HEK293 (cell line): ENCODE results near the gene DCTN4.

Experiments used
- BCL11A ChIP-seq: fragments of 450-650 bp; formaldehyde crosslinking; IDR thresholded peaks from 2 replicates; pipeline ENCODE4 v1.5.1; 2016; ENCODE audit warnings: low read depth, missing biosample characterization, missing genetic modification characterization
- GLI2 ChIP-seq: fragments of 450-650 bp; formaldehyde crosslinking; IDR thresholded peaks from 2 replicates; pipeline ENCODE4; 2017; ENCODE audit warnings: missing biosample characterization, missing genetic modification characterization, low read depth, borderline replicate concordance
- GLIS1 ChIP-seq: fragments of 450-650 bp; formaldehyde crosslinking; IDR thresholded peaks from 2 replicates; pipeline ENCODE4 v1.5.1; 2016; ENCODE audit warnings: missing biosample characterization, missing genetic modification characterization
- HOXA7 ChIP-seq: sonication (generic); formaldehyde crosslinking; IDR thresholded peaks from 2 replicates; pipeline ENCODE4 v1.8.1; 2022; ENCODE audit warnings: missing genetic modification reagents, borderline replicate concordance
- IKZF3 ChIP-seq: fragments of 450-650 bp; IDR thresholded peaks from 2 replicates; pipeline ENCODE4 v1.5.0; 2018; ENCODE audit warnings: missing biosample characterization, mild to moderate bottlenecking, missing genetic modification characterization, moderate library complexity
- KLF16 ChIP-seq: fragments of 450-650 bp; formaldehyde crosslinking; IDR thresholded peaks from 2 replicates; pipeline ENCODE4 v1.5.1; 2017; ENCODE audit warnings: missing biosample characterization, missing genetic modification characterization
- OVOL3 ChIP-seq: fragments of 450-650 bp; formaldehyde crosslinking; IDR thresholded peaks from 2 replicates; pipeline ENCODE4 v1.5.1; 2016; ENCODE audit warnings: missing biosample characterization, missing genetic modification characterization
- RBAK ChIP-seq: fragments of 450-650 bp; formaldehyde crosslinking; IDR thresholded peaks from 2 replicates; pipeline ENCODE4 v1.5.1; 2016; ENCODE audit warnings: missing biosample characterization, missing genetic modification characterization
- WT1 ChIP-seq: fragments of 450-650 bp; formaldehyde crosslinking; IDR thresholded peaks from 2 replicates; pipeline ENCODE4 v1.5.1; 2016; ENCODE audit warnings: missing biosample characterization, missing genetic modification characterization
- ZNF112 ChIP-seq: fragments of 450-650 bp; formaldehyde crosslinking; IDR thresholded peaks from 2 replicates; pipeline ENCODE4 v1.5.0; 2017; ENCODE audit warnings: missing biosample characterization, missing genetic modification characterization
- ZNF184 ChIP-seq: fragments of 450-650 bp; IDR thresholded peaks from 2 replicates; pipeline ENCODE4 v1.5.1; 2018; ENCODE audit warnings: missing biosample characterization, mild to moderate bottlenecking, missing genetic modification characterization
- ZNF24 ChIP-seq: fragments of 450-650 bp; formaldehyde crosslinking; IDR thresholded peaks from 2 replicates; pipeline ENCODE4 v1.5.1; 2016; ENCODE audit warnings: missing biosample characterization, missing genetic modification characterization
- ZNF433 ChIP-seq: fragments of 450-650 bp; formaldehyde crosslinking; IDR thresholded peaks from 2 replicates; pipeline ENCODE4 v1.5.1; 2016; ENCODE audit warnings: missing biosample characterization, missing genetic modification characterization, low read depth
- ZNF449 ChIP-seq: fragments of 450-650 bp; formaldehyde crosslinking; IDR thresholded peaks from 2 replicates; pipeline ENCODE4 v1.5.1; 2017; ENCODE audit warnings: missing biosample characterization, mild to moderate bottlenecking, missing genetic modification characterization, moderate library complexity
- ZNF48 ChIP-seq: fragments of 450-650 bp; formaldehyde crosslinking; IDR thresholded peaks from 2 replicates; pipeline ENCODE4 v1.5.1; 2016; ENCODE audit warnings: missing biosample characterization, missing genetic modification characterization
- ZNF600 ChIP-seq: fragments of 450-650 bp; formaldehyde crosslinking; IDR thresholded peaks from 2 replicates; pipeline ENCODE4 v1.5.1; 2016; ENCODE audit warnings: missing biosample characterization, missing genetic modification characterization
- ZNF623 ChIP-seq: fragments of 450-650 bp; formaldehyde crosslinking; IDR thresholded peaks from 2 replicates; pipeline ENCODE4 v1.5.1; 2016; ENCODE audit warnings: missing biosample characterization, missing genetic modification characterization
- ZNF629 ChIP-seq: fragments of 450-650 bp; formaldehyde crosslinking; IDR thresholded peaks from 2 replicates; pipeline ENCODE4 v1.5.1; 2017; ENCODE audit warnings: missing biosample characterization, missing genetic modification characterization
- ZNF670 ChIP-seq: fragments of 450-650 bp; formaldehyde crosslinking; IDR thresholded peaks from 2 replicates; pipeline ENCODE4 v1.5.1; 2016; ENCODE audit warnings: missing biosample characterization, missing genetic modification characterization, low read depth
- ZNF707 ChIP-seq: fragments of 450-650 bp; formaldehyde crosslinking; IDR thresholded peaks from 2 replicates; pipeline ENCODE4 v1.5.1; 2016; ENCODE audit warnings: missing biosample characterization, missing genetic modification characterization
- ZXDB ChIP-seq: fragments of 450-650 bp; formaldehyde crosslinking; IDR thresholded peaks from 2 replicates; pipeline ENCODE4 v1.5.1; 2016; ENCODE audit warnings: missing biosample characterization, missing genetic modification characterization
- TF ChIP-seq, protein P1 (sequence below): fragments of 450-650 bp; formaldehyde crosslinking; IDR thresholded peaks from 2 replicates; pipeline ENCODE4 v1.5.1; 2017; ENCODE audit warnings: missing biosample characterization, missing genetic modification characterization
- TF ChIP-seq, protein P2 (sequence below): fragments of 450-650 bp; formaldehyde crosslinking; IDR thresholded peaks from 2 replicates; pipeline ENCODE4 v1.5.1; 2017; ENCODE audit warnings: missing biosample characterization, missing genetic modification characterization
- TF ChIP-seq, protein P3 (sequence below): fragments of 450-650 bp; formaldehyde crosslinking; IDR thresholded peaks from 2 replicates; pipeline ENCODE4 v1.5.1; 2016; ENCODE audit warnings: missing biosample characterization, missing genetic modification characterization, borderline replicate concordance
- TF ChIP-seq, protein P4 (sequence below): fragments of 450-650 bp; formaldehyde crosslinking; IDR thresholded peaks from 2 replicates; pipeline ENCODE4 v1.5.1; 2016; ENCODE audit warnings: missing biosample characterization, missing genetic modification characterization, borderline replicate concordance
- TF ChIP-seq, protein P5 (sequence below): fragments of 450-650 bp; IDR thresholded peaks from 2 replicates; pipeline ENCODE4 v1.5.1; 2018; ENCODE audit warnings: missing biosample characterization, mild to moderate bottlenecking, missing genetic modification characterization

DCTN4 gene

GRCh38 chr5:150782850-150783249, 24.0 kb upstream of the DCTN4 start (continued):
- TF ChIP-seq ZNF449 (no peak), ZNF24 (no peak), GLIS1 (tag by site-specific recombination) (peak; percentile 5; the same call in 1 of the 2 replicates), GLI2 (tag by site-specific recombination) (no peak), BCL11A (tag by site-specific recombination) (peak; percentile 72; the same call in 1 of the 2 replicates), ZNF629 (tag by site-specific recombination) (peak; percentile 19; the same call in 1 of the 2 replicates), ZNF48 (tag by site-specific recombination) (no peak), ZXDB (tag by site-specific recombination) (peak; percentile 27; the same call in 1 of the 2 replicates), ZNF184 (tag by site-specific recombination) (no peak), HOXA7 (CRISPR knock-in tag) (no peak), ZNF670 (tag by site-specific recombination) (no peak), ZNF433 (tag by site-specific recombination) (no peak), OVOL3 (tag by site-specific recombination) (peak; percentile 53; the same call in 1 of the 2 replicates), RBAK (tag by site-specific recombination) (no peak), IKZF3 (tag by site-specific recombination) (no peak), ZNF707 (tag by site-specific recombination) (no peak), ZNF600 (tag by site-specific recombination) (no peak), KLF16 (no peak), WT1 (0 out of 2 replicates have a peak, but pooled peaks have one; percentile 28), ZNF623 (tag by site-specific recombination) (no peak), ZNF112 (tag by site-specific recombination) (no peak)
- TF ChIP-seq, protein P1, sequence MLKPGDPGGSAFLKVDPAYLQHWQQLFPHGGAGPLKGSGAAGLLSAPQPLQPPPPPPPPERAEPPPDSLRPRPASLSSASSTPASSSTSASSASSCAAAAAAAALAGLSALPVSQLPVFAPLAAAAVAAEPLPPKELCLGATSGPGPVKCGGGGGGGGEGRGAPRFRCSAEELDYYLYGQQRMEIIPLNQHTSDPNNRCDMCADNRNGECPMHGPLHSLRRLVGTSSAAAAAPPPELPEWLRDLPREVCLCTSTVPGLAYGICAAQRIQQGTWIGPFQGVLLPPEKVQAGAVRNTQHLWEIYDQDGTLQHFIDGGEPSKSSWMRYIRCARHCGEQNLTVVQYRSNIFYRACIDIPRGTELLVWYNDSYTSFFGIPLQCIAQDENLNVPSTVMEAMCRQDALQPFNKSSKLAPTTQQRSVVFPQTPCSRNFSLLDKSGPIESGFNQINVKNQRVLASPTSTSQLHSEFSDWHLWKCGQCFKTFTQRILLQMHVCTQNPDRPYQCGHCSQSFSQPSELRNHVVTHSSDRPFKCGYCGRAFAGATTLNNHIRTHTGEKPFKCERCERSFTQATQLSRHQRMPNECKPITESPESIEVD: peak; percentile 88
- TF ChIP-seq, protein P2, sequence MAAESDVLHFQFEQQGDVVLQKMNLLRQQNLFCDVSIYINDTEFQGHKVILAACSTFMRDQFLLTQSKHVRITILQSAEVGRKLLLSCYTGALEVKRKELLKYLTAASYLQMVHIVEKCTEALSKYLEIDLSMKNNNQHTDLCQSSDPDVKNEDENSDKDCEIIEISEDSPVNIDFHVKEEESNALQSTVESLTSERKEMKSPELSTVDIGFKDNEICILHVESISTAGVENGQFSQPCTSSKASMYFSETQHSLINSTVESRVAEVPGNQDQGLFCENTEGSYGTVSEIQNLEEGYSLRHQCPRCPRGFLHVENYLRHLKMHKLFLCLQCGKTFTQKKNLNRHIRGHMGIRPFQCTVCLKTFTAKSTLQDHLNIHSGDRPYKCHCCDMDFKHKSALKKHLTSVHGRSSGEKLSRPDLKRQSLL (tag by site-specific recombination): no peak
- TF ChIP-seq, protein P3, sequence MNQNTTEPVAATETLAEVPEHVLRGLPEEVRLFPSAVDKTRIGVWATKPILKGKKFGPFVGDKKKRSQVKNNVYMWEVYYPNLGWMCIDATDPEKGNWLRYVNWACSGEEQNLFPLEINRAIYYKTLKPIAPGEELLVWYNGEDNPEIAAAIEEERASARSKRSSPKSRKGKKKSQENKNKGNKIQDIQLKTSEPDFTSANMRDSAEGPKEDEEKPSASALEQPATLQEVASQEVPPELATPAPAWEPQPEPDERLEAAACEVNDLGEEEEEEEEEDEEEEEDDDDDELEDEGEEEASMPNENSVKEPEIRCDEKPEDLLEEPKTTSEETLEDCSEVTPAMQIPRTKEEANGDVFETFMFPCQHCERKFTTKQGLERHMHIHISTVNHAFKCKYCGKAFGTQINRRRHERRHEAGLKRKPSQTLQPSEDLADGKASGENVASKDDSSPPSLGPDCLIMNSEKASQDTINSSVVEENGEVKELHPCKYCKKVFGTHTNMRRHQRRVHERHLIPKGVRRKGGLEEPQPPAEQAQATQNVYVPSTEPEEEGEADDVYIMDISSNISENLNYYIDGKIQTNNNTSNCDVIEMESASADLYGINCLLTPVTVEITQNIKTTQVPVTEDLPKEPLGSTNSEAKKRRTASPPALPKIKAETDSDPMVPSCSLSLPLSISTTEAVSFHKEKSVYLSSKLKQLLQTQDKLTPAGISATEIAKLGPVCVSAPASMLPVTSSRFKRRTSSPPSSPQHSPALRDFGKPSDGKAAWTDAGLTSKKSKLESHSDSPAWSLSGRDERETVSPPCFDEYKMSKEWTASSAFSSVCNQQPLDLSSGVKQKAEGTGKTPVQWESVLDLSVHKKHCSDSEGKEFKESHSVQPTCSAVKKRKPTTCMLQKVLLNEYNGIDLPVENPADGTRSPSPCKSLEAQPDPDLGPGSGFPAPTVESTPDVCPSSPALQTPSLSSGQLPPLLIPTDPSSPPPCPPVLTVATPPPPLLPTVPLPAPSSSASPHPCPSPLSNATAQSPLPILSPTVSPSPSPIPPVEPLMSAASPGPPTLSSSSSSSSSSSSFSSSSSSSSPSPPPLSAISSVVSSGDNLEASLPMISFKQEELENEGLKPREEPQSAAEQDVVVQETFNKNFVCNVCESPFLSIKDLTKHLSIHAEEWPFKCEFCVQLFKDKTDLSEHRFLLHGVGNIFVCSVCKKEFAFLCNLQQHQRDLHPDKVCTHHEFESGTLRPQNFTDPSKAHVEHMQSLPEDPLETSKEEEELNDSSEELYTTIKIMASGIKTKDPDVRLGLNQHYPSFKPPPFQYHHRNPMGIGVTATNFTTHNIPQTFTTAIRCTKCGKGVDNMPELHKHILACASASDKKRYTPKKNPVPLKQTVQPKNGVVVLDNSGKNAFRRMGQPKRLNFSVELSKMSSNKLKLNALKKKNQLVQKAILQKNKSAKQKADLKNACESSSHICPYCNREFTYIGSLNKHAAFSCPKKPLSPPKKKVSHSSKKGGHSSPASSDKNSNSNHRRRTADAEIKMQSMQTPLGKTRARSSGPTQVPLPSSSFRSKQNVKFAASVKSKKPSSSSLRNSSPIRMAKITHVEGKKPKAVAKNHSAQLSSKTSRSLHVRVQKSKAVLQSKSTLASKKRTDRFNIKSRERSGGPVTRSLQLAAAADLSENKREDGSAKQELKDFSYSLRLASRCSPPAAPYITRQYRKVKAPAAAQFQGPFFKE: no peak
- TF ChIP-seq, protein P4, sequence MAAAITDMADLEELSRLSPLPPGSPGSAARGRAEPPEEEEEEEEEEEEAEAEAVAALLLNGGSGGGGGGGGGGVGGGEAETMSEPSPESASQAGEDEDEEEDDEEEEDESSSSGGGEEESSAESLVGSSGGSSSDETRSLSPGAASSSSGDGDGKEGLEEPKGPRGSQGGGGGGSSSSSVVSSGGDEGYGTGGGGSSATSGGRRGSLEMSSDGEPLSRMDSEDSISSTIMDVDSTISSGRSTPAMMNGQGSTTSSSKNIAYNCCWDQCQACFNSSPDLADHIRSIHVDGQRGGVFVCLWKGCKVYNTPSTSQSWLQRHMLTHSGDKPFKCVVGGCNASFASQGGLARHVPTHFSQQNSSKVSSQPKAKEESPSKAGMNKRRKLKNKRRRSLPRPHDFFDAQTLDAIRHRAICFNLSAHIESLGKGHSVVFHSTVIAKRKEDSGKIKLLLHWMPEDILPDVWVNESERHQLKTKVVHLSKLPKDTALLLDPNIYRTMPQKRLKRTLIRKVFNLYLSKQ (tag by site-specific recombination): no peak
- TF ChIP-seq, protein P5, sequence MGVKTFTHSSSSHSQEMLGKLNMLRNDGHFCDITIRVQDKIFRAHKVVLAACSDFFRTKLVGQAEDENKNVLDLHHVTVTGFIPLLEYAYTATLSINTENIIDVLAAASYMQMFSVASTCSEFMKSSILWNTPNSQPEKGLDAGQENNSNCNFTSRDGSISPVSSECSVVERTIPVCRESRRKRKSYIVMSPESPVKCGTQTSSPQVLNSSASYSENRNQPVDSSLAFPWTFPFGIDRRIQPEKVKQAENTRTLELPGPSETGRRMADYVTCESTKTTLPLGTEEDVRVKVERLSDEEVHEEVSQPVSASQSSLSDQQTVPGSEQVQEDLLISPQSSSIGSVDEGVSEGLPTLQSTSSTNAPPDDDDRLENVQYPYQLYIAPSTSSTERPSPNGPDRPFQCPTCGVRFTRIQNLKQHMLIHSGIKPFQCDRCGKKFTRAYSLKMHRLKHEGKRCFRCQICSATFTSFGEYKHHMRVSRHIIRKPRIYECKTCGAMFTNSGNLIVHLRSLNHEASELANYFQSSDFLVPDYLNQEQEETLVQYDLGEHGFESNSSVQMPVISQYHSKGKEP (tag by site-specific recombination): no peak
- TF ChIP-seq, all 188 proteins: peak for 10
